Hematopoietic multipotent progenitor cell treated with erythropoietin and hydrocortisone succinate and interleukin-3 and kit ligand, for 17 days (in vitro differentiated cells): ENCODE measurements around the gene TUB.

Source experiments
- DNase-seq: peaks from one replicate; pipeline ENCODE4 v3.0.0-alpha.2; 2015; ENCODE audit warnings: low spot score

The TUB gene

DNA sequence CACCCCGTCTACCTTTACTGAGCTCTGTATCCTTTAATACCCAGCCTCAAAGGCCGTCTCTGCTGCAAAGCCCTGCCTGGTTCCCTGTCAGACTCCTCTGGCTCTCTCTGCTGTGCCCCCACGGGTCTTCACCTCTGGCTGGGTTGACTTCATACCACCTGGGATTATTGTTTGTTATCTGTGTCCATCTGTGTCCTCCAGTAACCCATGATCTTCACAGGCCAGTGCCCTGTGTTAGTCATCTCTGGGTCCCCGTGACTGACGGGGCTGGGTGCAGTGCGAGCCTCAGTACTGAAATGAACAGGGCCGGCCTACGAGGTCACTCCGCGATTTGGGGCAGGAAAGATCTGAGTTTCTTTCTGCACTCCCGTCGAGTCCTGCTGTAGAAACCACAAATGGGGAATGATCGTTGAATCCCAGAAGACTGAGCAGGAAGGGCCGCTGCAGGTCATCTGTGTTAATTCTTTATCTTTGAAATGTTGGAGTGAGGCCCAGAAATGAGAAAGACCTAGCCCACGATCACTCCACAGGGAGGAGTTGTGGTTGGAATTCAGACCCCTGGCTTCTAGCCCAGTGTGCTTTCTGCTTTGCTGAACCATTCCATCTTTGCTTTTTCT, 12.3 kb upstream of the TUB start:
- no peak for DNase-seq

DNA sequence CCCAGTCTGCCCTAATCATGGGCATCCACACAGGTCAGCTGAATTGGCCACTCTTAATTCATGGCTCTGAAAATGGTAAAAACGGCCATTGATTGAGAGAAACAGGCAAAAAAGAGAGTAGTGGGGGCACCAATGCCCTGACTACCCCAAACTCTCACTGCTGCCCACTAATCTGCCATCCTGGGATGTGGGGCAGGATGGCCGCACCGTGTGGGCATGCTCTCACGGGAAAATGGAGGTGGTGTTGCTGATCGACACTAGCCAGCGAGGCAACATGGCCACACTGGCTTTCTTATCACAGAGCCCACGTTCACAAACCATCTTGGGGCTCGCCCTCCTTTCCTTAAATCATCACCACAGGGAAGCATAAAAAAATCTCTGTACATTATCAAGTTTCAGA, 11.2 kb upstream of the TUB start:
- no peak for DNase-seq

DNA sequence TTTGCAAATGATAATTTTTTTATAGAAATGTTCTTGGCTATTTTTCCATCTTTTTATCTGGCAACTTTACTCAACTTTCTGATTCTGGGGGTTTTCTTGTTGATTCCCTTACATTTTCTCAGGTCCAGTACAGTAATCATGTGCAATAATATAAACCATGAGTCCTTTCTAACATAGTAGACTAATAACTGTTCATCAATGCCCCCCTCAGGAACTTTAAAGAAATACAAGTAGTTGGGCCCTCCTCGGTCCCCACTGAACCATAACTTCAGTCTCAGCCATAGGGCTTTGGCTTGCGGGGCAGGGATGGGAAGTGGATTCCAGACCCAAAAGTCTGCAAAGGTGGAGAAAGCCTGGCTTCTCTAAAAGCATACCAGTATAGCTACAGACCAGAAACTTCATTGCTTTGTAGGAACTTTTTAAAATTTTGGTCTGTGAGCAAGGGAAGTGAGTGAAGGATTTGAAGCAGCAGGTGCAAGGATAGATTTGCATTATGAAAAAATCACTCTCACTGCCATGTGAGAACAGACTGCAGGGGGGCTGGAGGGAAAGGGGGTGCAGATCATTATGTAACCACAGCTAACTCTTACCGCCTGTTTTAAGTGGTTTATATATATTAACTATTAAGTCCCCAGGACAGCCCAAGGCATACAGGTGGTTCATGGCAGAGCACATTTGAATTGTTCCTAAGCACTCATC, 10.4 kb upstream of the TUB start:
- DNase-seq: no peak

DNA sequence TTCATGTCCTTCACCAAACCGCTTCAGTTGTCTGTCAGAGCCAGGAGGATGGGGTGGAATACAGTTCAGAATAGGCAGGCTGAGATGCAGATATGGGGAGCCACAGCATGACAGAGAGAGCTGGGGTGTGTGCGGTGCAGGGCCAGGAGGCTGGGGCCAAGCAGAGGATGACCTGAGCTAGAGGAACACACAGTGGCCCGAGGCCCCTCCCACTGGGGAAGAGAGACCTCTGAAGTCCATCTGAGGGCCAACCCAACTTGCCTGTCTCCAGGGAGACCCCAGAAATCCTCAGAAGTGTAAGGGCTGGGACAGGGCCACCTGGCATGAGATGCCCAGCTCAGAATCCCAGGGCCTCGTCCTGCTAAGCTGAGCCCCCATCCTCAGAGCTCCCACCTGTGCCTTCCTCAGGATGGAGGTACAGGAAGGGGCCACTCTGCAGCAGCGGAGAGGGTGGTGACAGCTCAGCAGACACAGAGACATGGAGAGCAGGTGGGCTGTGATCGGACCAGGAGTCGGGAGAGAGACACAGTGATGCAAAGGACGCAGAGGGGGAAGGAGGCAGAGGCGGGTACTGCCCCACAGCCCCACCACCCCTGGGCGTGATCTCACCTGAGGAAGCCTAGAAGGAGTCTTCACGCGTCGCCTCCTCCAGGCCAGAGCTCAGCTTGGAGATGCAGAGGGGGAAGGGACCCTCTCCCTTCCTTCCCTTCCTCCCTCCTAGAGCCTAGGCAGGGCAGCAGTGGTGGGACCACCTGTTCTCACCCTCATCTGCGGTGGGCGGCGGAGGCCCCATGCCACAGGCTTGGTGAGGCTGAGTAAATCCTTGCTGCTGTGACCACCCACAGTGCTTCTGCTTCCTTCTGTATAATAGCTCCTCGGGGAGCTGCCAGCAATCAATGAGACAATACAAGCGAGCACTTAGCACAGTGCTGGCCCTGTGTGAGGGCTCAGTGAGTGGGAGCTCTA, 9.1 kb upstream of the TUB start:
- DNase-seq: no peak

DNA sequence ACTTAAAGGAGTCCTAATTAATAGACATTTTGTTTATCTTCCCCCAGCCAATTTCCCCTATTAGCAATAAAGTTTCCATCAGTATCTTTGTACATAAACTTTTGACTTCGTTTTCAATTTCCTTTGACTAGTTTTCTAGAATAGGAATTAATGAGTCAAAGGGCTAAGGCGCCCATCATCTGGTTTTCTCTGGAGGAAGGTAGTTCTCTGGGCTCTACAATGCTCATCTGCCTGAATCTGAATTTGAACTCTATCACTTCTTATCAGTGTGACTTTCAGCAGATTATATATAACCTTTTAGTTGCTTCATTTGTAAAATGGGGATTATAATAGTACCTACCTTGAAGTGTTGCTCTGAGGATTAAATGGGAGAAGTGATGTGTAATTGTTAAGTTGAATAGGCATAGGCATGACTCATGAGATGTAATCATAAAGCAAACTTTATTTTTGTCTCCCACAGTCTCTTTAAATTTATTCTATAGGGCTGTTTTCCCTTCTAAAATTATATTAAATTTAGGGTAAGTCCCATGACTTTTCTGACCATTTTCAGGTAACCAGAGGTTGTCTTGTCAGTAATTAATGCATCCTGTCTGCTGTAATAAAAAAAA, 5.8 kb upstream of the TUB start:
- no peak for DNase-seq

DNA sequence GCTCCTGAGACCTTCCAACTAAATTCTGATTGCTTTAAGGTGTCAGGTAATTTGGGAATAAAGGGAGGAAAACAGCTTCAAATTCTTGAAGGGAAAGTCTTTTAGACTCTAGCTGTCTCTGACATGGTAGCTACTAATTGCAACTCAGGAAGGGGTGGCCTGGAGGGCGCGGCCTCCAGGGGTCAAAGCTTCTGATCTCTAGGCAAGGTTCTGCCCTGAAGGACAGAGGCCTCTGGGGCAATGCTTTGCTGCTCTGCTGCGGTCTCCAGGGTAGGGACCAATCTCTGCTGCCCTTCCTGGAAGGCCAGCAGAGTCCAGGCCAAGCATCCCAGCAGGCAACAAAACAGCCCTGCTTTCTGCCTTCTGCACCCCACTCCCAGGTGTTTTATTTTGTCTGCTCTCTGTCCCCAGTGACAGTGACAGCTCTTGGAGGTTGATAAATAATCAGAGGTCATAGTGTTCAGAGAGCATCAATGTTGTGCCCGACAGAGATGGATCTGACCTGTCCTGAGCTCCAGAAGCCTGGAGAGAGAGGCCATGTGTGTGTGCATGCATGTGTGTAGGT, 1.8 kb upstream of the TUB start:
- DNase-seq: no peak

DNA sequence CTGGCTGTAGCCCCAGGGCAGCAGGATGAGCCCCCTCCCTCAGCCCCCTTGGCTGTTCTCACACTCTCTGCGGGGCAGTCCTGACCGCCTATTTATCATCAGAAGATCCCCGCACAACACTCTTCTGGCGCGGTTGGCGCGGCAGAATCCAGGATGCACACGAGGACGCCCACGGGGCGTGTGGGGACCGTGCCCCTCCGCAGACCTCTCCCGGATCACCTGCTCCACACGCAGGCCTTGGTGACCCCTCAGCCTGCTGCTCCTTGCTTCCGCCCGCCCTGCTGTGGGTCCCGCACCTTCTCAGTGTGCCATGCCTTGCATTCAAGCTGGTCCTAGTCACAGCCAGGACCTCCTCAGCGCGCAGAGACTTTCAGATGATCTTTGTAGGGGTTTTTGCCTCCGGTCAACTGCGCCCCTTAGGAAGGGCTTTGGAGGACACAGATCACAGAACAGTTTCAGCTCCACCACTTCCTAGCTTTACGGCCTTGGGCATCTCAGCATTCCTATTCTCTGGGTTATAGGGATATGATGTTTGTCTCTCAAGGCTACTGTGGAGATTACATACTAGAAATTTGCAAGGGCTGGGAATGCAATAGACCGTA, 841 bp upstream of the TUB start:
- DNase-seq: no peak

DNA sequence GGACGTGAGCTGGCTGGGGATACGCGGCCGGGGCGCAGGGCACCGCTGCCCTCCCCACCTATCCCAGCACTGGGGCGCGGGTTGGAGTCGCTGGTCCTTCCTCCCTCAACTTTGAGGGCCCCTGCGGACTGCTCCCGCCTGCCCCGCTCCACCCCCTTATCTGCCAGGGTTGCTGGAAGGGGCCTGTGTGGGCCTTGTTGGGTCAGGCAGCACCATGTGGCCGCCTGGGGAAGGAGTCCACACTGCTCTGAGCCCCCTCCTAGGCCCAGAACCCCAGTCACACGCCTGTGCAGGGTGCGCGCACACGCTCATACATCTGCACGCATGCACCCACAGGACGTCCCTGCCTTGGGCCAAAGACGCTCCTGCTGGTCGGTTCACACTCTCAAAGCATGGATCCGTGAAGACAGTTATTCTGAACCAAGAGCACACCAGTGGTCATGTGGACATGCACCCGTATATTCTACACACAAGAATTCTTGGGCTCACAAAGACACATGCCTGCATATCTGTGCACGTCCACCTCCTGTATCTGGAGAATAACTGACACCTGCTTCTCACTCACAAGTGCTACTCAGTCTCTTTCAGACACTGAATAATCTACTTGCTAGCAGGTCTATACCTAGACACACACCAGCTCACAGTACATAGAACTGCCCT, 710 bp downstream of the TUB start:
- DNase-seq: no peak

DNA sequence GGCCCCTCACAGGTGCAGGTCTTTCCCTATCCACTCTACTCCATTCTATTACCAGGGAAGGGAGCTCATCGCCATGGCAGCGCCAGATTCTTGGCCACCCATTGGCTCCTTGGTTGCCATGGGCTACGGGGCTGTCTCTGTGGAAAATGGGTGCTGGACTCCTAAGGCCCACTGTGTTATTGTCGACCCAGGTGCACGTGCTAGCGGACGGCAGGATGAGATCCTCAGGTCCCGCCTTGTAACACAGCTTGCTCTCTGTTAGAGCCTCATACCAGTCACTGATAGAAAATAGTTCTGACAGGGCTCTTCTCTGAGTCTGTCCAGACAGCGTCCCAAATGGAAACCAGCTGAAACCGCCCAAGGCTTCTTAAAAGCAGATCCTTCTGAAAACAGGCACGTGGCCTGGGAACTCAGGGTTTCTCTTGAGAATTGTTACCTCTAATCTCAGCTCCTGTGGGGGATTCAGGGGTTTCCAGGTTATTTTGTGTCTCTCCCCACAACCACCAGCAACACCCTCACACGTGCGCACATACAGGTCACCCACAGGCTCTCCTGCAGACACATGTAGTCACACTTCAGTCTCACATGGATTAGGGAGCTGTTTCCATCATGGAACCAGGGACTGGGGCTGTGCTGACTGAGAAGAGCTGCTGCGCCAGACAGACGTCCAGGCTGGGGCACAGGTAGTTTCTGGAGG, 1.5 kb downstream of the TUB start:
- DNase-seq: no peak

DNA sequence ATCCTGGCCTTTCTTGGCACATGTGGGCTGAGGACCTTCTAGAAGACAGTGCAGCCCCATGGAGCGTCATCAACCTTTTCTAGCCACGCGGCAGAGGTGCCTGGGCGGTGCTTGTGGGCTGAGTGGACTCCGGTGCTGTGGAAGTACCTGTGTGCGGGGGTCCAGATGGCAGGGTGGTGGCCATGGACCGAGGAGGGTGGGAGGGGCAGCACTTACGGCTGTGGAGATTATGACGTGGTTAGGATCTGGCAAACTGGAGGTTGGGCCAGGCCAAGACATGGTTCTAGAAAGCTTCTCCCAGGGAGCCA, 2.0 kb downstream of the TUB start:
- no peak for DNase-seq

DNA sequence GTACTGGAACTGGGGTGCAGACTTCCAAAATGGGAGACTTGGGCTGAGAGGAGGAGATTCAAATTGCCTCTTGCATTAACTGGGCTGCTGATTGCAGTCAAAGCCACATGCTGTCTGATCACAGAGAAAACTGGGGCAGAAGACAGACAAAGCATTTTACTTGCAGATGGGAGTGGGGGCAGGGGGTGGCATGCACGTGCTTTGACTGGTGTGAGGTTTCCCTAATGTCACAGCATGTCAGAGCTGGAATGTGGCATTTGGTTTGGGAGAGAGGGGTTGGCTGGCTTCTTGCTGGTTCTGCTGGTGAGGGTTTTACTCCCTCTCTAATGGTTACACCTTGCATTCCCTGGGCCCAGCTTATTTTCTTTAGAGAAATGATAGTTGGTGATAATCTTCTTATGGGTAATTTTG, 2.9 kb downstream of the TUB start:
- no peak for DNase-seq

DNA sequence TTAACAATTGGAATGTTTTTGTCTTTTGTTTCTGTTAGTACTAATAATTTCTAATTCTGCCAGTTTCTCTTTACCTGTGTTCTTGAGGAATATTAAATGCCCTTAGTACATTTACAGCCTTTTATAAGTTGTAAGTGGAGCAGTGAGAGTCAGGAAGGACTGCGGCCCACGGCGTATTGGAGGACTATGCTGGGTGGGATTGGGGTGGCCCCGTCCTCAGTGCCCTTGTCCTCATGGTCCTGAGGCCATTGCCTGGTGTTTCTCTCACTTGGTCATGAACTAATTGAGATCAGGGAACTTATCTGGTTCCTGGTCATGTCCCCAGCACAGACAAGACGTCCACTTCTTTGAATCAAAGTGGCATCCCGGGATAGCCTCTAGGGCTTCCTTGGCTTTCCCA, 3.3 kb downstream of the TUB start:
- no peak for DNase-seq

DNA sequence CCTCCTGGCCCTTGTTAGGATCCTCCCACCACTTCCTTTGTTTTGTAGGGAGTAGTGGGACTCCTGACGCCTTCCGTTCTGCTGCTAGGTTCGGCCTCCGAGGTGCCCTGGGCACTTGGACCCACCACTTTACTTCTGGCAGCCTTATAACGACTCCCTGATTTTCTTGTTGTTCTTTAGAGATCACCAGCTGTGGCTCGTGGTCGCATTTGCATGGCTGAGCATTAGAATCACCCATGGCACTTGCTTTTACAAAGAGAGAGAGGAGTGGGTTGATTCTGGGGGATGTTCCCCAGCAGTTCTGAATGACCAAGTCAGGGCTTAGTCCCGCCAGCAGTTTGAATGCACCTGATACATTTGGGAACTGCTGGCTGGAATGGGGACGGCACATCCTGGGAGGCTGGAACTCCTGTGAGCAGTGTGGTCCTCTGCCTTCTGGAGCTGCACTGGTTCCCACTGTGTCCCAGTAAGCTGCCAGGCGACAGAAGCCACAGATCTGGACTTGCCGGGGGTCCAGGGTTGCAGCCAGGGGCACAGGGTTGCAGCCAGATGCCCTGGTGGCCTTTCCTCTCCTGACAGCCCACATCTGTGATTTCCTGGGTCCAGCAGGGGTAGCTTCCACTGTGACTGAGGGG, 4.1 kb downstream of the TUB start:
- DNase-seq: no peak

DNA sequence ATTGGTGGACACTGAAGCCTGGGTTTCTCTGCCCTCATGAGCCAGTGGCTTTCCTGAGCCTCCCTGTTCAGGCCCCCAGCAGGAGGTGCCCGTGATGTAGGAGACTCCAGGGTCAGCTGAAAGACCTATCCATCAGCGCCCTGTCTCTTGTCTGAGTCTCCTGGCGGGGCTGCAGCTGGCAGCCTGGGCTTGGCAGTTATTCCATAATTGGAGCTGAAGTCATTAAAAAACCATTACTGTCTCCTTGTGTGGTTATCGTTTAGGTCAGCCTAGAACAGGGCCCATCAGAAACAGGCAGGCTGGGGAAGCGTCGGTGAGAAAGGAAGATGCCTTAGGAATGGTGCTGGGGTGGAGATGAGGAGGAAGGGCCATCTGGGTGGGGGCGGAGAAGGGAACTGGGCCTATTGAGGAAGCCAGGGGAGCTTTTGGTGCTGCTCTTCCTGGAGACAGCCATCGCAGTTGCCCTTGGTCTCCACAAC, 5.0 kb downstream of the TUB start:
- DNase-seq: no peak

DNA sequence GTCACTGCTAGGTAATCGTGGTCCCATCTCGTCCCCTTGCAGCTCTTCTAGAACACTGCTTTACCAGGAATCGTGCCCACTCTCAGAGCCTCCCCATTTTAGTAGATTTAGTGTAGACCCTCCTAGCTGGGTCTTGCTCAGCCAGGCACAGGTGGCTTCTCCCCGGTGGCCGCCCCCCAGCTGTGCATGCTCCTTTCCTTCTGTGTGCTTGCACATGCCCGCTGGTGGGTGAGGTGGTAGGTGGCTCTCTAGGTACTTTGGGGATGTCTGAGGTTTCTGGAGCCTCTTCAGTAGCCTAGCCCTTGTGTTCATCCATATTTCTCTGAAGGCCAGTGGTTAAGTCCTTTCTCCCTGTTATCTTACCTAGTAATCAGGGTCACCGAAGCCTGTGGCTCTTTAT, 5.6 kb downstream of the TUB start:
- DNase-seq: no peak

DNA sequence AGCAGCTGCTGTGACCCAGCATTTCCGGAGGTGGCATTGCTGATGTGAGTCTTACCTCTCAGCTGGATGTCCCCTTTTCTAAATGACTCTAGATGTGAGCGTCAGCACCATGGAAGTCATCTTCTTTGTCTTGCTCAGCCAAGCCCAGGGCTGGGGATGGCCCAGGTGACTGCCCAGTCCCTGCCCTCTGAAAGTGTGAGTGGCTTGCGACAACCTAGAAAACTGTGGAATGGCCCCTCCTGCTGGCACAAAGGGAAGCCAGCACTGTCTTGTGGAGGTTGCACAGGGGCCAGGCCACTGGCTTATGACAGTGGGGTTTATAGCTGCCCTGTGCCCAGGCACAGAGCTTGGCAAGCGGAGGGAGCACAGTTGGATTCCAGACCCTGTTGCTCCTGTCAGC, 6.2 kb downstream of the TUB start:
- DNase-seq: no peak

DNA sequence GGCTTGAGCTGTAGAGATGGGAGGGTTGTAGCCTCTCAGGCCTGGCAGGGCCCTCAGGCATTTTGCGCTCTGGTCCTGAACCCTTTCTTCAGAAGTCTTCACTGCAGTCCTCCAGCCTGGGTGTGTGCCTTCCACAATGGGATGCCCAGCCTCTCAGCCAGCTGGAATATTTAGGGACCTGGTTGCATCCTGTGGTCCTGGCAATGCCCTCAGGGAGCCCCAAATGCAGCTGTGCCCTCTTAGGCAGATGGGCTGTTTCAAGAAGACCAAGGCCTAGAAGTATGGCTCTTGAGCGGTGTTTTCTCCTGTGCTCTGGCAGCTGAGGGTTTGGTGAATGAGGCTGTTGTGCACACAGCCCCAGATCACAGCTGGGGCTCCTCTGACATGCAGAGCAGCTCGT, 6.7 kb downstream of the TUB start:
- no peak for DNase-seq

DNA sequence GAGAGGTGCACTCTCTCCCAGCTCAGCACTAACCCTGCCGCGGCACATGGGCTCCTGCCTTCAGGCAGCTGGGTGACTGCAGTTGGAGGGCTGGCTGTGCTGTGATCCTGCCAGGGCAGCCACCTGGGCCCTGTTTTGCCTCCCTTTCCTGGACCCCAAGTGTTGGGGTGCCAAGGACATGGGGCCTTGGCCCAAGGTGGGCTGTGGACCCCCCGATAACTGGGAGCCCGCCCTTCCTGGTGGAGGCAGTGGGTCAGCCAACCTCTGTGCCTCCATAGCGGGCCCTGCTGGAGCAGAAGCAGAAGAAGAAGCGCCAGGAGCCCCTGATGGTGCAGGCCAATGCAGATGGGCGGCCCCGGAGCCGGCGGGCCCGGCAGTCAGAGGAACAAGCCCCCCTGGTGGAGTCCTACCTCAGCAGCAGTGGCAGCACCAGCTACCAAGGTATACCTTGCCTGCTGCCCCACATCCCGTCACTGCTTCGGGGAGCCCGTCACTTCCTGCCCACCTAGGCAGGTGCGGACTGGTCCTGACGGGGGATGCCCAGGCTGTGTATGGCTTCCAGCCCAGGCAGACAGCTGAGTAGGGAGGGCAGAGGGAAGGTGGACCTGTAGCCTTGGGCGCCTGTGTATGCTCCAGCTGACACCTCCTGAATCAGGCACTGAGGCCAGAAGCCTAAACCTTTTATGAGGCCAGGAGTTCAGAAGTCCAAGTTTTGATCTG, 8.9 kb downstream of the TUB start:
- no peak for DNase-seq

DNA sequence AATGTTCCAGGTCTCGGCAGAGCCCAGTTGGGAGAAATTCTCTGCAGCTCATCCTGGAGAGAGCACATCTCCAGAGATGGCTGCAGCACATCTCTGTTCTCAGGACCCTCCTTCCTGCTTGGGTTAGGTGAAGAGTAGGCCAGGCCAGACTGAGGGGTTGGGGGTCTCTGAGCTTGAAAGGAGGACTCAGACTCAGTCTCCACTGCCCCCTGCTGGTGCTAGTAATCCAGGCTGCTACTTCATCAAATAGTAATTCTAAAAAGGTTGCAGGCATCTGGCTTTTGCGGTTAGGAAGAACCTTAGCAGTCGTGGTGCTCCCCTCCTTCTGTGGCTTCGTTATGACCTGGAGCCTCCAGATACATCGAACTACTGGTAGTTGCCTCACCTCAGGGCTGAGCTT, 9.7 kb downstream of the TUB start:
- DNase-seq: no peak

DNA sequence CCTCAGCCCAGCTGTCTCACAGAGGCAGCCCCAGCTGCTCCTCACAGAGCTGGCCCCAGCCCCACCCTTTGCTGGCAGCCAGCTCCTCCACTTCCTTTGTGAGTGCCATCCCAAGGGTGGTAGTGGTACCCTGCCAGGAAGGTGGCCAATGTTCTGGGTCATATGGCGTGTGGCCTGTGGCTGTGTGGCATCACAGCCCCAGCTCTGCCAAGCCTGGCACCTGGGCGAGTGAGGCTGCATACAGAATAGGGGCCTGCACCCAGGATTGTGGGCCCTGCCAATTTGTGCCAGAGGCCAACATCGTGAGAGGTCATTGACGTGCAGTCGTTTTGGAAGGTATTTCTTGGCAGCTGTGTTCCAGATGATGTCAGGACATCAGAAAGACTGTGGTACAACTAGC, 10.7 kb downstream of the TUB start:
- DNase-seq: no peak
